Kidney epithelial cell (primary cell): Measurements from ENCODE around the gene KRTAP10-12. TPM values are rescaled to one million over a fixed set of nuclear protein-coding genes. Genes with fewer than 3 reads are reported as not detected.

Experiments used
- DNase-seq: peaks from one replicate; pipeline ENCODE4 v3.0.0-alpha.2; 2010; ENCODE audit warnings: low read depth
- H3K27me3 ChIP-seq: 2 replicates; pipeline ENCODE4 v1.6.0; 2011; ENCODE audit warnings: low read length; ENCODE audit not compliant: control insufficient read depth, insufficient read depth
- H3K36me3 ChIP-seq: 2 replicates; pipeline ENCODE4 v1.5.1; 2011; ENCODE audit warnings: low read length; ENCODE audit not compliant: control insufficient read depth, insufficient read depth
- H3K4me3 ChIP-seq: 2 replicates; pipeline ENCODE4 v1.5.1; 2011; ENCODE audit warnings: low read depth, mild to moderate bottlenecking, control low read depth, low read length
- total RNA-seq: library from RNA; depleted of rRNA; stranded (reverse); fragments of >200 nt; gene quantifications from 2 replicates; pipeline ENCODE4 v1.2.3, GENCODE V29; 2015
- TF ChIP-seq, protein P1 (sequence below): IDR thresholded peaks from 2 replicates; pipeline ENCODE4 v1.5.1; 2011; ENCODE audit warnings: mild to moderate bottlenecking, moderate library complexity, low read length, control low read depth, inconsistent platforms; ENCODE audit not compliant: insufficient read depth, poor library complexity, severe bottlenecking

The KRTAP10-12 gene
- total RNA-seq, 1 donor from 2014 or later, result not detected

GRCh38 chr21:44736291-44737004 is 39.5 kb downstream of the KRTAP10-12 start:
- TF ChIP-seq, protein P1, sequence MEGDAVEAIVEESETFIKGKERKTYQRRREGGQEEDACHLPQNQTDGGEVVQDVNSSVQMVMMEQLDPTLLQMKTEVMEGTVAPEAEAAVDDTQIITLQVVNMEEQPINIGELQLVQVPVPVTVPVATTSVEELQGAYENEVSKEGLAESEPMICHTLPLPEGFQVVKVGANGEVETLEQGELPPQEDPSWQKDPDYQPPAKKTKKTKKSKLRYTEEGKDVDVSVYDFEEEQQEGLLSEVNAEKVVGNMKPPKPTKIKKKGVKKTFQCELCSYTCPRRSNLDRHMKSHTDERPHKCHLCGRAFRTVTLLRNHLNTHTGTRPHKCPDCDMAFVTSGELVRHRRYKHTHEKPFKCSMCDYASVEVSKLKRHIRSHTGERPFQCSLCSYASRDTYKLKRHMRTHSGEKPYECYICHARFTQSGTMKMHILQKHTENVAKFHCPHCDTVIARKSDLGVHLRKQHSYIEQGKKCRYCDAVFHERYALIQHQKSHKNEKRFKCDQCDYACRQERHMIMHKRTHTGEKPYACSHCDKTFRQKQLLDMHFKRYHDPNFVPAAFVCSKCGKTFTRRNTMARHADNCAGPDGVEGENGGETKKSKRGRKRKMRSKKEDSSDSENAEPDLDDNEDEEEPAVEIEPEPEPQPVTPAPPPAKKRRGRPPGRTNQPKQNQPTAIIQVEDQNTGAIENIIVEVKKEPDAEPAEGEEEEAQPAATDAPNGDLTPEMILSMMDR, result no peak
- Histone ChIP-seq H3K36me3 (no peaks in the 10 kb centered on the region), H3K27me3 (no peaks in the 10 kb centered on the region), H3K4me3 (no peak overlapping the region)
- DNase-seq, result no peak

- no peaks in the 10 kb centered on the region for H3K36me3 ChIP-seq
- H3K27me3 ChIP-seq, result no peaks in the 10 kb centered on the region
- TF ChIP-seq, protein P1, result no peak
- DNase-seq, result no peak
- no peak overlapping the region for H3K4me3 ChIP-seq
Observed at GRCh38 chr21:44737706-44738354, 40.9 kb downstream of the KRTAP10-12 start.

DNA sequence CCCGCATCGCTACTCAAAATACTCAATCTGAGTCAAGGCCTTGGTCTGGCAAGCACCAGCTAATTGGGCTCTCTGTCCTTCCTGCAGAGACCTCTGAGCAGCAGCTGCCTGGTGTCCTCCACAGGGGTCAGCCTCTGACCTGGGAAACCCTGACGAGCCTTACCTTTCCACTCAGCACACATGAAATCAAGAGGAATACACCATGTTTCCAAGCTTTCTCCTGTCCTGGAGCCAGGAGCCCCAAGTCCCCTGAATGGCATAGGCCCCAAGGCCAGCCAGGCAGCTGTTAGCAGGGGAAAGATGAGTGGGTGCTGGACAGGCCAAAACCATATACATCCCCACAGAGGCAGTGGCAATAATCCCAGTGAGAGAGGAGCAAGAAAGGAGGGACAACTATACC is 41.6 kb downstream of the KRTAP10-12 start:
- no peak overlapping the region for H3K4me3 ChIP-seq
- TF ChIP-seq, protein P1, result no peak
- no peaks in the 10 kb centered on the region for H3K36me3 ChIP-seq
- no peak for DNase-seq
- H3K27me3 ChIP-seq, result no peaks in the 10 kb centered on the region

GRCh38 chr21:44739316-44739715 is 42.3 kb downstream of the KRTAP10-12 start:
- H3K4me3 ChIP-seq, result no peak overlapping the region
- TF ChIP-seq, protein P1, result no peak
- H3K36me3 ChIP-seq, result no peaks in the 10 kb centered on the region
- no peak for DNase-seq
- no peaks in the 10 kb centered on the region for H3K27me3 ChIP-seq

- TF ChIP-seq, protein P1, result no peak
- Histone ChIP-seq H3K27me3 (no peaks in the 10 kb centered on the region), H3K36me3 (no peaks in the 10 kb centered on the region), H3K4me3 (no peak overlapping the region)
- no peak for DNase-seq
Observed at GRCh38 chr21:44740742-44741141, 43.8 kb downstream of the KRTAP10-12 start.
